ENCODE measurements around the gene CEBPB.

CEBPB gene

DNA sequence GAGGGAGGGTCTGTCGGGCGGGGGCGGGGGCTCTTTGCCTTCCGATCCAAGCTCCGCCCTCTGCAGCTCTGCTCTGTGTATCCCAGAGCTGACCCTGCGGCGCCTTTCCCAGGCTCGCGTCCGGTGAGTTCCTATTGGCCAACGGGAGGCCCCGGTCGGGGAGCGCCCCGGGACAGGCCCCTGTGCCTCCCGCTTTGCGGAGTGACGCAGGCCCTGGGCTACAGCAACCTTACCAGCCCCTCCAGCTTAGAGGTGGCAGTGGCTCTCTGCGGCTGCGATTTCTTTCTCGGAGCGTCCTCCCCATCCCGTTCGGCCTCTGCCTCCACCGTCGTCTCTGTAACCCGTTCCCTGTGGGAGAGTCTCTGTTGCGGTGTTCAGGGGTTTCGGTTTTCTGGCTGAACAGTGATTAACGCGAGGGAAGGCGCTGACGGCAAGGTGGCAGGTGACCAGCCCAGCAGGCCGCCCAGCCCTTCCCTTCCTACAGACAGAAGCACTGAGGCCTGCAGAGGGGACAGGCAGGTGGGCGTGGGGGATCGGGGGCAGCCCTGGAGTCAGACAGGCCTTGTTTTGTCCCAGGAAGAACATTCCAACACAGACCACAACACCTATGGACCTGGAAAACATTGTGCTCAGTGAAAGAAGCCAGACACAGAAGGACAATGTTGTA is 18.1 kb upstream of the CEBPB start:
- no peak for TF ChIP-seq FOXP2 (optimal IDR thresholded peaks at IDR 0.05; ENCODE audit: borderline replicate concordance, extremely low read depth, extremely low read length, insufficient read depth)
- TF ChIP-seq POLR2AphosphoS5 (IDR thresholded peaks at IDR 0.05; ENCODE audit: low read depth, low read length): no peak
- no peak for TF ChIP-seq TAF1 (IDR thresholded peaks at IDR 0.05; ENCODE audit: borderline replicate concordance, insufficient read depth, low read length)
- TF ChIP-seq, protein P1, sequence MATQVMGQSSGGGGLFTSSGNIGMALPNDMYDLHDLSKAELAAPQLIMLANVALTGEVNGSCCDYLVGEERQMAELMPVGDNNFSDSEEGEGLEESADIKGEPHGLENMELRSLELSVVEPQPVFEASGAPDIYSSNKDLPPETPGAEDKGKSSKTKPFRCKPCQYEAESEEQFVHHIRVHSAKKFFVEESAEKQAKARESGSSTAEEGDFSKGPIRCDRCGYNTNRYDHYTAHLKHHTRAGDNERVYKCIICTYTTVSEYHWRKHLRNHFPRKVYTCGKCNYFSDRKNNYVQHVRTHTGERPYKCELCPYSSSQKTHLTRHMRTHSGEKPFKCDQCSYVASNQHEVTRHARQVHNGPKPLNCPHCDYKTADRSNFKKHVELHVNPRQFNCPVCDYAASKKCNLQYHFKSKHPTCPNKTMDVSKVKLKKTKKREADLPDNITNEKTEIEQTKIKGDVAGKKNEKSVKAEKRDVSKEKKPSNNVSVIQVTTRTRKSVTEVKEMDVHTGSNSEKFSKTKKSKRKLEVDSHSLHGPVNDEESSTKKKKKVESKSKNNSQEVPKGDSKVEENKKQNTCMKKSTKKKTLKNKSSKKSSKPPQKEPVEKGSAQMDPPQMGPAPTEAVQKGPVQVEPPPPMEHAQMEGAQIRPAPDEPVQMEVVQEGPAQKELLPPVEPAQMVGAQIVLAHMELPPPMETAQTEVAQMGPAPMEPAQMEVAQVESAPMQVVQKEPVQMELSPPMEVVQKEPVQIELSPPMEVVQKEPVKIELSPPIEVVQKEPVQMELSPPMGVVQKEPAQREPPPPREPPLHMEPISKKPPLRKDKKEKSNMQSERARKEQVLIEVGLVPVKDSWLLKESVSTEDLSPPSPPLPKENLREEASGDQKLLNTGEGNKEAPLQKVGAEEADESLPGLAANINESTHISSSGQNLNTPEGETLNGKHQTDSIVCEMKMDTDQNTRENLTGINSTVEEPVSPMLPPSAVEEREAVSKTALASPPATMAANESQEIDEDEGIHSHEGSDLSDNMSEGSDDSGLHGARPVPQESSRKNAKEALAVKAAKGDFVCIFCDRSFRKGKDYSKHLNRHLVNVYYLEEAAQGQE (IDR thresholded peaks at IDR 0.05; ENCODE audit: insufficient read depth in 1 of 2, low read depth in 2 of 2, low read length in 2 of 2): no peak
- TF ChIP-seq SIN3A (IDR thresholded peaks at IDR 0.05; ENCODE audit: borderline replicate concordance, insufficient read depth, low read length): no peak

- TF ChIP-seq TAF1 (IDR thresholded peaks at IDR 0.05; ENCODE audit: borderline replicate concordance, insufficient read depth, low read length) (no peak), SIN3A (IDR thresholded peaks at IDR 0.05; ENCODE audit: borderline replicate concordance, insufficient read depth, low read length) (no peak), POLR2AphosphoS5 (IDR thresholded peaks at IDR 0.05; ENCODE audit: low read depth, low read length) (no peak), FOXP2 (optimal IDR thresholded peaks at IDR 0.05; ENCODE audit: borderline replicate concordance, extremely low read depth, extremely low read length, insufficient read depth) (no peak)
- TF ChIP-seq, protein P1 (IDR thresholded peaks at IDR 0.05; ENCODE audit: insufficient read depth in 1 of 2, low read depth in 2 of 2, low read length in 2 of 2): no peak
Measured at GRCh38 chr20:50174456-50174855, 16.2 kb upstream of the CEBPB start.

DNA sequence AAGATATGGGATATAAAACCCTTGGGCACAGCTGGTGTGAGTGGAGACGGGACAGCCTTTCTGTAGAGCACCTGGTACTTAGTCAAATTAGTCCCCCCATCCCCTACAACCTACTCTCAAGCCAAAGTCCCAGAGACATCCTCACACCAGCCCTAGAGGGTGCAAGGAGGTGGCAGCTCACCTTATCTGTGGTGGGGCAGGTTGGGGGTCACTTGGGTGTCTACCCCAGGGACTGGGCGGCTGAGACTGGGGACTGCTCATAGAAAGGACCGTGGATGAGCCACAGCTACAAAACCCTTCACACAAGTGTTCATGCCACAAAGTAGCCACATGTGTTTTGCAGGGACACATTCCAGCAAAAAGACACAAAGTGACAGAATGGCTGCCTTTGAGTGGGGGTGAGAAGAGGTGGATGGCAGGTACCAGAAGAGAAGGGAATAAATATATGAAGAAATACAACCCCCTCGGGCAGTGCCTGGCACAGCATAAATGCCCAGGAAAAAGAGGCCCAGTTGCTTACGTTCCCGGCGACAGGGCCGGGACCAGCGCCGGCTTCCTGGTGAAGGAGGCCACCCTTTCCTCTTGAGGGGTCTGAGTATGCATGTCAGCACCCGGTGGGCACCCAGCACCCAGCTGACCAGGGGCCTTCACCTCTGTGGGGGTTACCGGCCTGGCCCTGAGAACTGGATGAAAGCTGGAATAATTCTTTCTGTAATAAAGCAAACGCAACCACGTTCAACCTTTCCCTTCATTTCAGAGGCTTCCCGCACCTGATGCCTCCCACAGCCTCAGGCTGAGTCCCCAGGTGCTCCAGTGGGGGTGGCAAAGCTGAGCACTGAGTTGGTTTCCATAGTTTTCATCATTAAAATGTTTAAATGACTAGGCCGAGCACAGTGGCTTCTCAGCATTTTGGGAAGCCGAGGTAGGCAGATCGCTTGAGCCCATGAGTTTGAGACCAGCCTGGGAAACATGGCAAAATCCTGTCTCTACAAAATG is 14.4 kb upstream of the CEBPB start:
- TF ChIP-seq FOXP2 (optimal IDR thresholded peaks at IDR 0.05; ENCODE audit: borderline replicate concordance, extremely low read depth, extremely low read length, insufficient read depth): no peak
- no peak for TF ChIP-seq TAF1 (IDR thresholded peaks at IDR 0.05; ENCODE audit: borderline replicate concordance, insufficient read depth, low read length)
- TF ChIP-seq, protein P1 (IDR thresholded peaks at IDR 0.05; ENCODE audit: insufficient read depth in 1 of 2, low read depth in 2 of 2, low read length in 2 of 2): no peak
- TF ChIP-seq POLR2AphosphoS5 (IDR thresholded peaks at IDR 0.05; ENCODE audit: low read depth, low read length): no peak
- TF ChIP-seq SIN3A (IDR thresholded peaks at IDR 0.05; ENCODE audit: borderline replicate concordance, insufficient read depth, low read length): no peak

DNA sequence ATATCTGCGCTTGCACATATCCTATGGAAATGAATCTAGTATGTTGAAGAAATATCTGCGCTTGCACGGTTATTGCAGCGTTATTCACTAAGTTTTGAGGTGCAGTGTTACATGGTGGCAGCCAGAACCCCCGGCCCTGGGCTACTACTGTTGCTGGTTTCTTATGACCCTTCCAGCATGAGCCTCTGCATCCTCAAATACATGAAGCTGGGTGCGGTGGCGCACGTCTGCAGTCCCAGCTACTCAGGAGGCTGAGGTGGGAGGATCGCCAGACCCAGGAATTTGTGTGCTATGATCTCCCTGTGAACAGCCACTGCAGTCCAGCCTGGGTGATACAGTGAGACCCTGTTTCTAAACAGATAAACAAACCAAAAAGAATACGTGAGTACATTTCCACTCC is 9.3 kb upstream of the CEBPB start:
- no peak for TF ChIP-seq TAF1 (IDR thresholded peaks at IDR 0.05; ENCODE audit: borderline replicate concordance, insufficient read depth, low read length)

DNA sequence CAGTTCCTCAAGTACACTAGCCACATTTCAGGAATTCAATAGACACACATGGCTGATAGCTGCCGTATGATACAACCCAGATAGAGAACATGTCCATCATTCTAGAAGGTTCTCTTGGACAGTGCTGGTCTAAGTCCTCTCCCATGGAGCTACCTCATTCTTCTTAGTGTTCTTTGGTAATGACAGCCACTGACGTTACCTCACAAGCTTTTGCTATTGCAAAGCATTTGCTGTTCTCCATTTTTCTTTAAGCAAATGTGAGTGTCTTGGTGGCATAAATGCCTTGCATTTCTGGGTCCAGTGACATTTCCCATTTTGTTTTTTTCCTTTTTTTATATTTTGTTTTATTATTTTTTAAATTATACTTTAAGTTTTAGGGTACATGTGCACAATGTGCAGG is 8.3 kb upstream of the CEBPB start:
- TF ChIP-seq FOXP2 (optimal IDR thresholded peaks at IDR 0.05; ENCODE audit: borderline replicate concordance, extremely low read depth, extremely low read length, insufficient read depth) (no peak), POLR2AphosphoS5 (IDR thresholded peaks at IDR 0.05; ENCODE audit: low read depth, low read length) (no peak), TAF1 (IDR thresholded peaks at IDR 0.05; ENCODE audit: borderline replicate concordance, insufficient read depth, low read length) (no peak), SIN3A (IDR thresholded peaks at IDR 0.05; ENCODE audit: borderline replicate concordance, insufficient read depth, low read length) (no peak)
- TF ChIP-seq, protein P1 (IDR thresholded peaks at IDR 0.05; ENCODE audit: insufficient read depth in 1 of 2, low read depth in 2 of 2, low read length in 2 of 2): no peak
